Brain microvascular endothelial cell (primary cell): ENCODE data around the gene VPS41.

Experiments used
- DNase-seq: peaks from one replicate; pipeline ENCODE4 v3.0.0-alpha.2; 2020
- H3K27ac ChIP-seq: fragments of 250-450 bp; sonication (Bioruptor Pico); 2 replicates; pipeline ENCODE4 v1.5.1; 2020; ENCODE audit warnings: mild to moderate bottlenecking, moderate library complexity
- H3K27me3 ChIP-seq: fragments of 250-450 bp; sonication (Bioruptor Pico); replicated peaks from 2 replicates; pipeline ENCODE4 v1.5.1; 2020; ENCODE audit warnings: mild to moderate bottlenecking
- H3K36me3 ChIP-seq: fragments of 250-450 bp; sonication (Bioruptor Pico); replicated peaks from 2 replicates; pipeline ENCODE4 v1.5.1; 2020; ENCODE audit warnings: mild to moderate bottlenecking
- H3K4me3 ChIP-seq: 2 replicates; pipeline ENCODE4 v1.5.1; 2011; ENCODE audit warnings: low read depth, mild to moderate bottlenecking, control low read depth, low read length, moderate library complexity
- in situ Hi-C: cut with HindIII; loops from 2 replicates; pipeline ENCODE4 v1.10.0; 2017; ENCODE audit warnings: low sequenced_read_pairs, low pct_ligation_motif_present
- TF ChIP-seq, protein P1 (sequence below): IDR thresholded peaks from 2 replicates; pipeline ENCODE4 v1.5.1; 2011; ENCODE audit warnings: low read depth, mild to moderate bottlenecking, moderate library complexity, low read length, control low read depth, inconsistent platforms; ENCODE audit errors: missing control alignments

The VPS41 gene

DNA sequence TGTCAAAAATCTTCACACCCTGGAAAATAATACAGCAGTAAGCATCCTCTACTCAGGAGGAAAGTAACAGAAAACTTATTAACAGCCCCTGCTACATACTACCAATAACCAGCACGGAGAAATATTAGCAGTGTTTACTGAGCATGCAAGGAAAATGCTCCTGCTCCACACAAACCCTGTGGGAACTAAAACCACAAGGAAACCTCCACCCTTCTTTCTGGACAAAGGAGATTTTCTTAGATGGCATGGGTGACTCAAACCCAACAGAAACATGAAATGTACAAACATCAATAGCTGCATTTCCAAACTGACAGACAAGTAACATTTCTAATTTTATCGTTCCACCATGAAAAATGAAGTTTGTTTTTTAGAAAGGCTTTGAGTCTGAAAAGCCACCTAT is 113.4 kb downstream of the VPS41 start:
- H3K27ac ChIP-seq: no peak overlapping the region
- in situ Hi-C loops: no loop called here
- no peaks in the 10 kb centered on the region for H3K27me3 ChIP-seq
- no peak overlapping the region for H3K4me3 ChIP-seq
- no peak for DNase-seq
- TF ChIP-seq, protein P1, sequence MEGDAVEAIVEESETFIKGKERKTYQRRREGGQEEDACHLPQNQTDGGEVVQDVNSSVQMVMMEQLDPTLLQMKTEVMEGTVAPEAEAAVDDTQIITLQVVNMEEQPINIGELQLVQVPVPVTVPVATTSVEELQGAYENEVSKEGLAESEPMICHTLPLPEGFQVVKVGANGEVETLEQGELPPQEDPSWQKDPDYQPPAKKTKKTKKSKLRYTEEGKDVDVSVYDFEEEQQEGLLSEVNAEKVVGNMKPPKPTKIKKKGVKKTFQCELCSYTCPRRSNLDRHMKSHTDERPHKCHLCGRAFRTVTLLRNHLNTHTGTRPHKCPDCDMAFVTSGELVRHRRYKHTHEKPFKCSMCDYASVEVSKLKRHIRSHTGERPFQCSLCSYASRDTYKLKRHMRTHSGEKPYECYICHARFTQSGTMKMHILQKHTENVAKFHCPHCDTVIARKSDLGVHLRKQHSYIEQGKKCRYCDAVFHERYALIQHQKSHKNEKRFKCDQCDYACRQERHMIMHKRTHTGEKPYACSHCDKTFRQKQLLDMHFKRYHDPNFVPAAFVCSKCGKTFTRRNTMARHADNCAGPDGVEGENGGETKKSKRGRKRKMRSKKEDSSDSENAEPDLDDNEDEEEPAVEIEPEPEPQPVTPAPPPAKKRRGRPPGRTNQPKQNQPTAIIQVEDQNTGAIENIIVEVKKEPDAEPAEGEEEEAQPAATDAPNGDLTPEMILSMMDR: no peak
- no peaks in the 10 kb centered on the region for H3K36me3 ChIP-seq

DNA sequence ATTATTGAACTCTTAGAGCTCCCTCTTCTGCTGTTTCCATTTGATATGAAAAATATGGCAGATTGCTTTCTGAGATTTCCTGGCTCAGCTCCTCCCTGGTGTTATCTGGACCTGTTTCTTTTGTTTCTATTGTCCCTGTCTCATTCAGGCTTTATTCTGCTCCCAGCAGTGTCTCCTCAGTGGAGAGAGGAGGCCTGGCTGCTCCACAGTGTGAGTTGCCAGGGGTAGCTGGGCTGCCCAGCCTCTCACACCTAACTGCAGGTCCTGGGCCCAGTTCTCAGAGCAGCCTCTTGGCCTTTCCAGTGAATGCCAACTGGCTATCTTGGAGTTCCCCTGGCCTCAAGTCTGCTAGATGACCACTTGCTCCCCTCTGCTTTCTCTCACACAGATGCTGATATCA is 127.0 kb downstream of the VPS41 start:
- no peaks in the 10 kb centered on the region for H3K27me3 ChIP-seq
- in situ Hi-C loops: no loop called here
- no peak for DNase-seq
- H3K27ac ChIP-seq: no peak overlapping the region
- H3K36me3 ChIP-seq: no peaks in the 10 kb centered on the region
- no peak overlapping the region for H3K4me3 ChIP-seq
- TF ChIP-seq, protein P1: no peak

DNA sequence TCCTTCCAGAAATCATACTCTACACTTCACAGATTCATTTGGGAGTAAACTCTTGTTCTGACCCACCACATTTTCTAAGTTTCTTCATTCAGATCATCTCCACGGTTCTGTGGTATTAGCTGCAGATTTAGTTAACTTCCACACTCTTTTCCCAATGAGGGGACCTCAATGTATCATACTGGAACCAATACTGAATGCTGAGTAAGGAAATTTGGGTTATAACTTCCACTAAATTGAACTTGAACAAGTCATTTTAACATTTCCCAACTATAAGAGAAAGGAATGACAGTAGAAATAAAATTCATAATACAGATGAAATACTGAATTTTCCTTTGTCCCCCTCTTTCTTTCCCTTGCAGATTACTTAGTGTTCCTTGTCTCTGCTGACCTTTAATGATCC is 131.4 kb downstream of the VPS41 start:
- H3K36me3 ChIP-seq: peaks cover 4% of the 10 kb centered on the region
- TF ChIP-seq, protein P1: no peak
- in situ Hi-C loops: no loop called here
- no peaks in the 10 kb centered on the region for H3K27me3 ChIP-seq
- no peak for DNase-seq
- no peak overlapping the region for H3K27ac ChIP-seq
- no peak overlapping the region for H3K4me3 ChIP-seq

DNA sequence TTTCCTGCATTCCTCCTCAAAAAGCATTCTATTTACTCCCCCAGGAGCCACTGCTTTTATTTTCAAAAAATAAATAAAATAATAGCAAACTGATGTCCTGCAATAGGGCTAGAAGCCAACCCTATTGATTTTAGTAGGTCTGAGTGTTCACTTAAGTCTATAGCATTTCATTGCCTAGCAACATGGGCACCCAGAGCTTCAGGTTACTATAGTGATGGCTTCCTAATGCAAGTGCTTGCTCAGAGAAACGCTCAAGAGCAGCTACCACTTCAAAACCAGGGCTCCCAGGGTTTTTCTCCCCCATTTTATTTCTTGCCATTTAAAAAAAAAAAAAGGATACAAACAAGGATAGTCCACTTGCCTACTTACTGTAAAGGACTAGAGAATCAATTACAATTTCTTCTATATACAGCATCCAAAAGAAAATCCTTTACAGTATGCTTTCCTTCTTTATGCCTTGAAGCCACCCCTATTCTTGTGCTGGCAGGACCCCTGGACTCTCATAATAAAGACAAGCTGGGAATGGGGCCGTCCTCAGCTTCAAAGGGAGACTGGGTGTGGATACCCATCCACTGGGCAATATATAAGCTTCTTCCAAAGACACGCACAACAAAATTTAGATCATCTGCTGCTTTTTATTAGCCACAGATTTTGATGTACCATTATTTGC is 133.3 kb downstream of the VPS41 start:
- Histone ChIP-seq H3K27me3 (no peaks in the 10 kb centered on the region), H3K36me3 (peaks cover 4% of the 10 kb centered on the region), H3K4me3 (no peak overlapping the region), H3K27ac (no peak overlapping the region)
- DNase-seq: no peak
- TF ChIP-seq, protein P1: no peak
- in situ Hi-C loops: no loop called here

DNA sequence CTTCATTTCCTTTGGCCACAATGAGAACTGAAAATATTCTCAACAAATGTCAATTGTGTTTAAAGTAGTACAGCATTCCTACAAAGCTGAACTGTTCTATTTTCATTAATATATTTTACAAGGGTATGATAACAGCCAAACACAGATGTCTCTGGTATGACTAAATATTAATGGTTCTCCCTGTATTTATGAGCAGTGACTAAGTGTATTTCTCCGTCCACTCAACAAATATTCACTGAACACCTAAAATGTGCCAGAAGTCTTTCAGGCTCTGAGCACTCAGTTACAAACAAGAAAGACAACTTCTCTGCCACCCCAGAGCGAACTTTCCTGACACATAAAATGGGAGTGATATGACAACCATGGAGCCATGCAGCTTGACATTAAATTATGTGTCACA is 135.6 kb downstream of the VPS41 start:
- H3K27me3 ChIP-seq: no peaks in the 10 kb centered on the region
- in situ Hi-C loops: no loop called here
- H3K36me3 ChIP-seq: peaks cover 4% of the 10 kb centered on the region
- H3K4me3 ChIP-seq: no peak overlapping the region
- DNase-seq: no peak
- no peak overlapping the region for H3K27ac ChIP-seq
- TF ChIP-seq, protein P1: no peak

DNA sequence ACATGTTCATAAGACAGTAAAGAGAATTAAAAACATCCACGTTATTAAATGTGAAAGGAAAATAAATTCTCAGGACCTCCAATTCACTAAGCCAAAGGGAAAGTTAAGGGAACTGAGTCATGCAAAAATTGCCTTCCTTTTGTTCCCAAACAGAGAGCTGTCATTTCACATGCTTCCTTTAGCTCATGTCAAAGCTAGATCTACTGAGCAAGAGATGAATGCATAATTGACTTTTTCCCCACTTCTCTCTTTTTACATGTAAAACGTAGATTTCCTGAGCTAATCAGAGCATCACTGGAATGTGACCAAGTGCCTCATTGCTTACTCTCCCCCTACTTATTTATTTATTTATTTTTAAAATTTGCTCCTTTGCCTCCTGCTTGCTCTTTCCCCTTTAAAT is 148.8 kb downstream of the VPS41 start:
- no peak overlapping the region for H3K4me3 ChIP-seq
- no peaks in the 10 kb centered on the region for H3K27me3 ChIP-seq
- TF ChIP-seq, protein P1: no peak
- H3K27ac ChIP-seq: no peak overlapping the region
- in situ Hi-C loops: no loop called here
- DNase-seq: no peak
- no peaks in the 10 kb centered on the region for H3K36me3 ChIP-seq
